22Rv1 (cell line): ENCODE results near the gene TM2D1.
"Not testable (repeated sequence)": the region's sequence is repeated elsewhere in the genome, so short reads cannot be mapped to it uniquely, and the experiment has no call there.

Experiments used
- H3K27ac ChIP-seq: fragments of 450-650 bp; 2 replicates; pipeline ENCODE4 v1.5.1; 2017
- ZFX ChIP-seq: fragments of 450-650 bp; IDR thresholded peaks from 2 replicates; pipeline ENCODE4 v1.6.1; 2017; ENCODE audit warnings: antibody characterized with exemption, borderline replicate concordance
- TF ChIP-seq, protein P1 (sequence below): fragments of 450-650 bp; IDR thresholded peaks from 2 replicates; pipeline ENCODE4 v1.5.1; 2017; ENCODE audit warnings: mild to moderate bottlenecking

The TM2D1 gene

DNA sequence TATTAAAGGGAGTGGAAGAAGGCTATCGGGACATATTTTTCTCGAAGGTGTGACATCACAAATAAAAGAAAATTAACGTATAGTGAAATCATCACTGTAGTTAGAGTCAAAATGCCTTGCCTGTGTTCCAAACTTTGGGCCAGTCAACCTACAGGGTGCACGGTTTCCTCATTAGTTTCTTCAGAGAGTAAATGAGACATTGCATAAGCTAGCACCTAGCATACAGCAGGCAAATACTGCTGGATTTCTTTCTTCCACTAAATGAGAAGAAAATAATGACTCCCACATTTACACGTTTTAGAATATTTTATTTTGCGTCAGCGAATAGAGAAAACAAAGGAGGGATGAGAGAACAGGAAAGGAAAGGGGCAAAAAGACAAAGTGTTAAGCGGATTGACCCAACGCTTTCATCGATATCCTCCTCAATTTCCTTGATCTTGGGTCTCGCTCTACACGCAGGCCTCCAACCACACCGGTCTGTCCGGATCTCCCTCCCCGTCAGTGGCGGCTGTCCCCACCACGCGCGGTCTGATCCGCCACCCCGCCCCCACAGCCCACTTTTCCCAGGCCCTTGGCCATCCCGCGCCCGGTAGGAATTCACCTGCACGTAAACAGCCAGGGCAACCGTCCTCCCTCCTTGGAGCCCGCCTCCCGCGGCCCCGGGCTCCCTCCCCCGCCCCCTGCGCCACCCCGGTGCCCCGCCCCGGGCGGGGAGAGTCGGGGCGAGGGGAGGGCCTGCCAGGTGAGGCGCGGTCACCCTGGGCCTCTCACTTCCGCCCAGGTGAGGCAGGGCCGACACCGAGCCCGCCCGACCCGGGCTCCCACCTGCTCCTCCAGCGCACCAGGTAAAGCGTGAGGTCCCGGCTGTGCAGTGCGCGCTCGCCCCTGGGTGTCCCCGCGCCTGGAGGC lies 17.0 kb upstream of the TM2D1 start, which contains the start of gene PATJ:
Gene PATJ (plus strand): TSS at position 770 of the 909 bp plus-strand sequence. CDS start 20,413 bp downstream, outside the sequence.
- H3K27ac ChIP-seq = peak within 1 kb of the TSS; percentile 85

DNA sequence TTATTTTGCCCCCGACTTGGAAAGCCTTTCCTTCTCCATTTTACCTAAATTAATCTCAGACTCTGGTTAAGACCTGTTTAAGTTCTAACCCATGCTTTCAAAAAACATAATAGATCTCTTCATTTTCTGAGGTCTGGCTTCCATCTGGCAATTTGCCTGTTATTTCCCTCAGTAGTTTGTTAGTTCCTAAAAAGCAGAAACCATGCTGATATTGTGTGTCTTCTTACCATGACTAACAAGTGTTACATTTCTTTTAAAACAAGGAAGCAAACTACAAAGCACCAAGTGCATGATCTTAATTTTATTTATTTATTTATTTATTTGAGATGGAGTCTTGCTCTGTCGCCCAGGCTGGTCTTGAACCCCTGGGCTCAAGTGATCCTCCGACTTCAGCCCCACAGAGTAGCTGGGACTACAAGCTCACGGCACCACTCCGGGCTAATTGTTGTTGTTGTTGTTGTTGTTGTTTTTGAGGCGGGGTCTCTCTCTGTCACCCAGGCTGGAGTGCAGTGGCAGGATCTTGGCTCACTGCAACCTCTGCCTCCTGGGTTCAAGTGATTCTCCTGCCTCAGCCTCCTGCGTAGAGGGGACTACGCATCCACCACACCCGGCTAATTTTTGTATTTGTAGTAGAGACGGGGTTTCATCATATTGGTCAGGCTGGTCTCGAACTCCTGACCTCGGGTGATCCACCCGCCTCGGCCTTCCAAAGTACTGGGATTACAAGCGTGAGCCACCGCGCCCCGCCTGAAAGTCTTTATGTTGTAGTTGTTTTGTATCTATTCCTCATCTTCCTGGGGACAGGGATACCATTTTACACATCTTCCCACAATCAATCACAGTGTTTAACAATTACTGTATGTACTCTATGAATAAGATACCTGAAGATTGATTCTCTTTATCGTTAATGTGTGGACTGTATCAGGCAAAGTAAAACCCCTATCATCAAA lies 16.1 kb upstream of the TM2D1 start:
- peak overlapping the region; percentile 85 for H3K27ac ChIP-seq
- TF ChIP-seq, protein P1, sequence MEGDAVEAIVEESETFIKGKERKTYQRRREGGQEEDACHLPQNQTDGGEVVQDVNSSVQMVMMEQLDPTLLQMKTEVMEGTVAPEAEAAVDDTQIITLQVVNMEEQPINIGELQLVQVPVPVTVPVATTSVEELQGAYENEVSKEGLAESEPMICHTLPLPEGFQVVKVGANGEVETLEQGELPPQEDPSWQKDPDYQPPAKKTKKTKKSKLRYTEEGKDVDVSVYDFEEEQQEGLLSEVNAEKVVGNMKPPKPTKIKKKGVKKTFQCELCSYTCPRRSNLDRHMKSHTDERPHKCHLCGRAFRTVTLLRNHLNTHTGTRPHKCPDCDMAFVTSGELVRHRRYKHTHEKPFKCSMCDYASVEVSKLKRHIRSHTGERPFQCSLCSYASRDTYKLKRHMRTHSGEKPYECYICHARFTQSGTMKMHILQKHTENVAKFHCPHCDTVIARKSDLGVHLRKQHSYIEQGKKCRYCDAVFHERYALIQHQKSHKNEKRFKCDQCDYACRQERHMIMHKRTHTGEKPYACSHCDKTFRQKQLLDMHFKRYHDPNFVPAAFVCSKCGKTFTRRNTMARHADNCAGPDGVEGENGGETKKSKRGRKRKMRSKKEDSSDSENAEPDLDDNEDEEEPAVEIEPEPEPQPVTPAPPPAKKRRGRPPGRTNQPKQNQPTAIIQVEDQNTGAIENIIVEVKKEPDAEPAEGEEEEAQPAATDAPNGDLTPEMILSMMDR = no peak
- TF ChIP-seq ZFX = no peak

More for the DNA sequence above, 17.0 kb upstream of the TM2D1 start, which contains the start of gene PATJ:
- TF ChIP-seq ZFX = no peak
- TF ChIP-seq, protein P1 = no peak

DNA sequence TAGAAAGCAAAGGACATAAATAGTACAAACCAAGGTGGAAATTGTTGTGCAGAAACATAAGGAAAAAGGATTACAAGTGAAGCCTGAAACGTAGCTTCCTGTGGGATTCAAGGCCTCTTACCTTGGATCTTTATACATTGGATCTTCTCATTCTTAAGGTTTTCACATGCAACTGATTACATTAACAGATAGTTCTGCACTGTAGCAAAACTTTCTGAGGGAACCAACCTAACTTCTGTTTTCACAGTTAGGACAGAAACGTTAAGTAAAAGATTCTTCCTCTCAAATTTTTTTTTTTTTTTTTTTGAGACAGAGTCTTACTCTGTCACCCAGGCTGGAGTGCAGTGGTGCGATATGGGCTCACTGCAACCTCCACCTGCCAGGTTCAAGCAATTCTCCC lies 7.8 kb upstream of the TM2D1 start:
- no peak overlapping the region for H3K27ac ChIP-seq
- TF ChIP-seq, protein P1 = no peak
- TF ChIP-seq ZFX = no peak

DNA sequence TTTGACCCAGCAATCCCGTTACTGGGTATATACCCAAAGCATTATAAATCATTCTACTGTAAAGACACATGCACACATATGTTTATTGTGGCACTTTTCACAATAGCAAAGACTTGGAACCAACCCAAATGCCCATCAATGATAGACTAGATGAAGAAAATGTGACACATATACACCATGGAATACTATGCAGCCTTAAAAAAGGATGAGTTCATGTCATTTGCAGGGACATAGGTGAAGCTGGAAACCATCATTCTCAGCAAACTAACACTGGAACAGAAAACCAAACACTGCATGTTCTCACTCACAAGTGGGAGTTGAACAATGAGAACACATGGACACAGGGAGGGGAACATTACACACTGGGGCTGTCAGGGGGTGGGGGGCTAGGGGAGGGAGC lies 5.7 kb upstream of the TM2D1 start:
- H3K27ac ChIP-seq = not testable (repeated sequence)

DNA sequence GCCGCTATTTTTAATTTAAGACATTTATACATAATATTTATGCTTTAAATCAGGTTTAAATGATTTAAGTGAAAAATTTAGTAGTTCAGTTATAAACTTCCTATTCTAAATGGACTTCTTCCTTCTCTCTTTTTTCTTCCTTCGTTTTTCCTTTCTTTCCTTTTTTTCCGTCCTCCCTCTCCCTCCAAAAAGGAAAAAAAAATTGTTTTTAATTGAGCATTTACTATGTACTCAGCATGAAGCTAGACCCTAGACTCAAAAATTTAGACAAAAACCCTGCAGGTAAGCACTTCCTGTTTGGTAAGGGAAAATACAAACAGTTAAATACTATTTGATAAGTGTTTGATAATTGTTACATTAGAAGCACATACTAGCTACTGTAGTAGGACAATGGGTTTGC lies 2.6 kb upstream of the TM2D1 start:
- H3K27ac ChIP-seq = no peak overlapping the region
- TF ChIP-seq, protein P1 = no peak
- no peak for TF ChIP-seq ZFX

DNA sequence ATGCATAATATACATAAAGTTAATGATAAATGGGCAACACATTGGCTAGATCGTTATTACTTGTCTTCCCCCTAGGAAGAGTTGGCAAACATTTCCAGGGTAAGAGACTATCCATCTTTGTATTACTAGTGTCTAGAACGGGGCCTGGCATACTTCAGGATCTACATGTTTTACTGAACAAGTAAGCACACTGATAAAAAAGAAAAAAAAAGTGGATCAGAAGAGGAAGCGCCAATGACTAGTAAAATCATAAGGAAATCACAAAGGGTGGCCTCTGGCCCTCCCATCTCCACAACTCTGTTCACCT lies 482 bp downstream of the TM2D1 start:
- no peak for TF ChIP-seq ZFX
- TF ChIP-seq, protein P1 = no peak
- peak overlapping the region; percentile 82 for H3K27ac ChIP-seq

DNA sequence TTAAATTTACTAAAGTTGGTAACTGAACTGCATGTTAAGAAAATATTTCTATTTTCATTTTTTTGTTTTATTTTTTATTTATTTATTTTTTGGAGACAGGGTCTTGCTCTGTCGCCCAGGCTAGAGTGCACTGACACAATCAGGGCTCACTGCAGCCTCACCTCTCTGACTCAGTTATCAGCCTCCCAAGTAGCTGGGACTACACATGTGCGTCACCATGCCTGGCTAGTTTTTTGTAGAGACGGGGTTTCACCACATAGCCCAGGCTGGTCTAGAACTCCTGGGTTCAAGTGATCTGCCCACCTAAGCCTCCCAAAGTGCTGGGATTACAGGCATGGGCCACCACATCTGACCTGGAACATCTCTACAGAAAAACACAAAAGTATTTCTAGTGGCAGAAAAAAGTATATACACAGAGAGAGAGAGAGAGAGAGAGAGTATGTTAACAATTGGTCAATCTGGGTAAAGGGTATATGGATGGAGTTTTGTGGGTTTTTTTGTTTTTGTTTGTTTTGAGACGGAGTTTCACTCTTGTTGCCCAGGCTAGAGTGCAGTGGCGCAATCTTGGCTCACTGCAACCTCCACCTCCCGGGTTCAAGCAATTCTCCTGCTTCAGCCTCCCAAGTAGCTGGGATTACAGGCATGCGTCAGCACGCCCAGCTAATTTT lies 5.8 kb downstream of the TM2D1 start:
- not testable (repeated sequence) for H3K27ac ChIP-seq

DNA sequence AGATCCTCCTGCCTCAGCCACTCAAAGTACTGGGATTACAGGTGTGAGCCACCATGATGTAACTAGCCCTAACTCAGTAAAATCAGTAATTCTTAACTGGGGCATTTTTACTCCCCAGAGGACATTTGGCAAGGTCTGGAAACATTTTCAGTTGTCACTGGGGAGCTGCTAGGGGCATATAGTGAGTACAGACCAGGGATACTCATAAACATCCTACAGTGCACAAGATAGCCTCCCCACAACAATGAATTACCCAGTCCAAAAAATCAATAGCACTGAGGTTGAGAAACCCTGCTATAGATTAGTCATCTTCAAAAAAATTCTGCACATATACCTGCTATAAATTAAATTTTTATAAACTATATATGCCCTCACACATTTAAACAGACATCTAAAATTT lies 13.0 kb downstream of the TM2D1 start:
- TF ChIP-seq, protein P1 = no peak
- H3K27ac ChIP-seq = no peak overlapping the region

DNA sequence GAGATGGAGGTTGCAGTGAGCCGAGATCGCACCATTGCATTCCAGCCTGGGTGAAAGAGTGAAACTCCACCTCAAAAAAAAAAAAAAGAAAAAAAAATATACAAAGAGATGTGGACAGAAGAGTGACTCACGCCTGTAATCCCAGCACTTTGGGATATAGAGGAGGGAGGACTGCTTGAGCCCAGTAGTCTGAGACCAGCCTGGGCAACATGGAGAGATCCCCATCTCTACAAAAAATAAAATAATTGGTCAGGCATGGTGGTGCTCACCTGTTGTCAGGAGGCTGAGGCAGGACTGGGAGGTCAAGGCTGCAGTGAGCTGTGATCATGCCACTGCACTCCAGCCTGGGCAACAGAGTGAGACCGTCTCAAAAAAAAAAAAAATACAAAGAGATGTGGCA lies 13.7 kb downstream of the TM2D1 start:
- not testable (repeated sequence) for H3K27ac ChIP-seq
